HG03521 (cell line): ENCODE measurements around the gene C18orf32.
"Not testable (repeated sequence)": the region's sequence is repeated elsewhere in the genome, so short reads cannot be mapped to it uniquely, and the experiment has no call there.

Experiments
- ATAC-seq: cut with Tn5 transposase; IDR thresholded peaks from one replicate; pipeline ENCODE4 v1.9.1; 2021; ENCODE audit warnings: mild to moderate bottlenecking, moderate library complexity; ENCODE audit not compliant: unreplicated experiment

Gene C18orf32

DNA sequence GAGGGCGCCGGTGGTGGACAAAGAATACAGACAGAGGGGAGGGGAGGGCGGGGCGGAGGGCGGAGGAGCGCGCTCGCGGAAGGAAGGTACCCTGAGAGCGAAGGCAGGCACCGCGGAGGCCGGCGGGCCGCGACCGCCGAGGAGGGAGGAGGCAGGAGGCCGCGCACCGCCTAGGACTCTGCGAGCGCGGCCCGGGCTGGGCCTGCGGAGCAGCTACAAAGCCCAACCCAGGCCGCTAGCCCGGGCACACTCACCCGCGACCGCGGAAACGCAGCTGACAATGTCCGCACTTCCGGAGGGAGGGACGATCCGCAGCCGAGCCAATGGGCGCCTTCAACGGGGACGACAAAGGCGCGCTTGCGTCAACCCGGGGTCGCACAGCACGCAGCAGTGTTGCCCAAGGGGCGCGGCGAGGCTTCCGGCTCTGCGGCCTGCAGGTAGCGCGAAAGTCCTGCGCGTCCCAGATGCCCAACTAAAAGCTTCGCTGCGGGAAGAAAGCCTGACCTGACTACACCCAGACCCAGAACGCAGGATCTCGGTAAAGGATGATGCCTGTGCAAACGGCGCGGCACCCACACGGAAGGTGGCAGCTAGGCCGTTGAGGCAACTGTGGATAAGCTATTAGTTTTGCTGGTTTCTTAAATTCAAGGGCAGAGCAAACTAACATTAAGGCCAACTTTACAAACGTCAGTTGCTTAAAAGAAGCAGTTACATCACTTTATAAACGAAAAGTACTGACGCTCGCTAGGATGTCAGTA lies at the start of gene C18orf32:
Gene C18orf32, minus strand, starts transcription at position 282 of the 758 bp plus-strand sequence. CDS start 3,486 bp downstream, outside the sequence.
- peak; percentile 91 for ATAC-seq

DNA sequence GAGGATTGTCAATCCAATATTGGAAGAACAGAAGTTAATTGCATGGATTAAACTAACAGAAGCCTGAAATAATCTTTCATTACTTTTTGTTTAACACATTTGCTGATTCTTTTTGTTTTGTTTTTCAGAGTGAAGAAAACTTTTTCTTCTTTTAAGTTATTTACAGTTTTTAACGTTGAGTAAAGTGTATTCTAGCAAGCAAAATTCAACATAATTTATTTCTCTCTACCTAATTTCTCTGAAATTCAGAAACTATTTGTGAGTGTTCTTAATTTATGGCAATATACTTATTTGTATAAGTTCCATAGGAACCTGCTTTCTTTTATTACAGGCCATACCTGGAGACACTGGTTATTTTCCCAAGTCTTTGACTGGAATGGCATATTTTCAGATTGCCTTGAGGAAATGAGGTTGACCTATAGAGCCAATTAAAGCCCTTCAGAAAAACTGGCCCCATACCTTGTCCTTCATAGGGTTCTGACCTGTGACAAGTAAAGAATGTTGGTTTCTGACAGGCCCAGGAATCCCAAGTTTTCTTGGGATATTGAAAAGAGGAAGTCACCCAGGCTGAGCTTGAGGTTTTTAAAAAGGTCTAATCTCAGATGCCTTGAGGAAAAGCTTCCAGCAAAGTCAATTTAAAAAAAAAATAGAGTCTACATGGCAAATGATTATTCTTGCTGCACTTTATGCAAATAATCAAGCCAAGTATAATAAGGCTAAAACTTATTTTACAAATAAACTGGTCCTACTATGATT lies 48.0 kb upstream of the C18orf32 start:
- ATAC-seq, result no peak

DNA sequence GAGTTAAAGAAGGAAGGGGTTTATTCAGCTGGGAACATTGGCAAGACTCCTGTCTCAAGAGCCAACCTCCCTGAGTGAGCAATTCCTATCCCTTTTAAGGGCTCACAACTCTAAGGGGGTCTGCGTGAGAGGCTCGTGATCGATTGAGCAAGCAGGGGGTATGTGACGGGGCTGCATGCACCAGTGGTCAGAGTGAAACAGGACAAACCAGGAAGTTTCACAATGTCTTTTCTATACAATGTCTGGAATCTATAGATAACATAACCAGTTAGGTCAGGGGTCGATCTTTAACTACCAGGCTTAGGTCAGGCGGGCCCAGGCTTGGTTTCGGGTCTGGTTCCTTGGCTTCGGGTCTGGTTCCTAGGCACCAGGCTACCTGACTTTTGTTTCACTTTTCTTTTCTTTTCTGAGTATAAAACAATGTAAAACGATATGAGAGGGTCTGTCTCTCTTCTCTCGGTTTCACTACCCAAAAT lies 44.7 kb upstream of the C18orf32 start:
- no peak for ATAC-seq

DNA sequence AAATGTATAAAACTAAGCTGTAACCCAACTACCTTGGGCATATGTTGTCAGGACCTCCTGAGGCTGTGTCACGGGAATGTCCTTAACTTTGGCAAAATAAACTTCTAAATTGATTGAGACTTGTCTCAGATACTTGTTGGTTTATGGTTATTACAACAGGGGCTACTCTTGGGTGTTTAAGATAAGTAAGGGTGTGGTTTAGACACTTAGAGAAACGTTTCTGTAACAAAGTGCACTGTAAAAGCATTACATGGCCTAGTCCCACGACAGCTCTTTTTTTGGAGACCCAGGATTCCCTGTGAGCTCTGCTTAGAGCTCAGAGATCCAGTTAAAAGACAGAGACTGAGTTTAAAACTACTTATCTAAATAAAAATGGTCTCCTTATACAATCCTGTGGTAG lies 42.6 kb upstream of the C18orf32 start:
- no peak for ATAC-seq

DNA sequence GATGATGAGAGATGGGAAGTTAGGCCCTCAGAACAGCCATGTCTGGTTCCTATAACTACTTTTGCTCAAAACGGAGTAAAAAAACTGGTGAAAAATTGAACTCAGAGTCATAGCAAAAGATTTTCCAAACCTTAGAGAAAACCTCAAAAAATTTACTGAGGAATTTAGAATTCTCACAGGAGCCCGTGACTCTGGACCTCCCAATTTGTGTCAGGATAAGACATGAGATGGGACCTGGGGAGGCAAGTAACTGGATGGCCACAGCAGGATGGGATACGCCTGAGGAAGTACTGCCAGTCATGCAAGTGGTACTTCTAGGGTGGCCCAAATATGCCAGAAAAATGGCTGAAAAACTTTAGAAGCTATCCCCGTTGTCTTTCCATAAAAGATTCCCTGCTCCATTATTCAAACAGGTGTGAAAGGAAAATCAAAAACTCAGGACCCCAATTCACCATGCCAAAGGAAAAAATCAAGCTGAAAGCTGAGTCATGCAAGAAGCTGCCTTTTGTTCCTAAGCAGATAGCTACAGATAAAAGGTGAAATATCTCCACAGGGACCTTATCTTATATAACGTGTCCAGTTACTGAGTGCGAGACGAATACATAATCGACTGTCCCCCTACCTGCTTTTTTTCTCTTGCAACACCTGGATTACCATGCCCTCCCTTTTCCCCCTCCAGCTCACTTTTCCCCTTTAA lies 40.7 kb upstream of the C18orf32 start:
- no peak for ATAC-seq

DNA sequence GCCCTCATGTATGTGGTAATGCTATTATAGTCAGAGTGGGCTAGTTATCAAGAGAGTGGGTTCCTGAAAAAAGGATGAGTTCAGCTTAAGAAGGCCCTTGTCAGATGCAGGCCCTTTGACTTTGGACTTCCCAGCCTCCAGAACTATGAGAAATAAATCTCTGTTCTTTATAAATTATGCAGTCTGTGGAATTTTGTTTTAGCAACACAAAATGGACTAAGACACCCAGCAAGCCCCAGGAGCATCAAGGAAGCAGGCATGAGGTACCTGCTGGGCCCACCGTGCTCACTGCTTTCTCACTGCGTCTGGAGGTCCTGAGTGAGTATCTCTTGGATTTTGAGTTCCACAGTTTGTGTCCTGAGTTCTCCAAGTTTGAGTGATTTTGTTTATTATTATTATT lies 38.9 kb upstream of the C18orf32 start:
- no peak for ATAC-seq

DNA sequence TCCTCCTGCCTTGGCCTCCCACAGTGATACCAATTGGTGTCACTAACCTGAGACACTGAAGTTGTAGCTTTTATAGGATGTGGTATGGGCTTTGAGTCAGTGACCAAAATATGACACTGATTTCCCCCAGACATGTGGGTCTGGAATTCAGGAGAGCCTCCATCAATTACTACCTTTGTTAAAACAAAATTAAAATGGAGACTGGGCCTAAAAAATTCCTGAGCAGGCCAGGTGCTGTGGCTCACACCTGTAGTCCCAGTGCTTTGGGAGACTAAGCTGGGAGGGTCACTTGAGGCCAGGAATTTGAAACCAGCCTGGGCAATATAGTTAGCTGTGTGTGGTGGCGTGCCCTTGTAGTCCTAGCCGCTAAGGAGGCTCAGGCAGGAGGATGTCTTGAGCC lies 37.9 kb upstream of the C18orf32 start:
- ATAC-seq, result no peak

DNA sequence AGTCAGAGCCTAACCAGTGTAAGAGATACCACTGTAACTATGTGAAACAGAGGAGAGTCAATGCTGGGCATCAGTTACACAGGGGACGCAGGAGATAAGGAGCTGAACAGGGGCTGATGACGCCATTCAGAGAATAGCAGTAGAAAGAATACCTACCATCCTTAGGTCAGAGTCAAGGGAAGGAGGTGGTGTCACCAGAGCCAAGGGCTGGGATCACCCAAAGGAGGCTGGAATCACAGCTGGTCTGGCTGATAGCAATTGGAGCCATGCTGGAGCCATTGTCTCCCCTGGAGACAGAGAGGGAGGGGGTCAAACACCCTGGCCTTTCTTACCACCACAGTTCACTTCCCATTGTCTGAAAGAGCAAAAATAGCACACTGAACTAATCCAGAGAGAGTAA lies 37.3 kb upstream of the C18orf32 start:
- ATAC-seq, result no peak

DNA sequence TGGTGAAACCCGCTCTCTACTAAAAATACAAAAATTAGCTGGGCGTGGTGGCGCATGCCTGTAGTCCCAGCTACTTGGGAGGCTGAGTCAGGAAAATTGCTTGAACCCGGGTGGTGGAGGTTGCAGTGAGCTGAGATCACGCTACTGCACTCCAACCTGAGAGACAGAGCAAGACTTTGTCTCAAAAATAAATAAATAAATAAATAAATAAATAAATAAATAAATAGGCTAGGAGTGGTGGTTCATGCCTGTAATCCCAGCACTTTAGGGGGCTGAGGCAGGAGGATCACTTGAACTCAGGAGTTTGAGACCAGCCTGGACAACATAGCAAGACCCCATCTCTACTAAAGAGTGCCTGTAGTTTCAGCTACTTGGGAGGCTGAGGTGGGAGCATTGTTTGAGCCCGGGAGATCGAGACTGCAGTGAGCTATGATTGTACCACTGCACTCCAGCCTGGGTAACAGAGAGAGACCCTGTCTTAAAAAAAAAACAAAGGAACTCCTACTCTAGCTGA lies 36.6 kb upstream of the C18orf32 start:
- not testable (repeated sequence) for ATAC-seq

DNA sequence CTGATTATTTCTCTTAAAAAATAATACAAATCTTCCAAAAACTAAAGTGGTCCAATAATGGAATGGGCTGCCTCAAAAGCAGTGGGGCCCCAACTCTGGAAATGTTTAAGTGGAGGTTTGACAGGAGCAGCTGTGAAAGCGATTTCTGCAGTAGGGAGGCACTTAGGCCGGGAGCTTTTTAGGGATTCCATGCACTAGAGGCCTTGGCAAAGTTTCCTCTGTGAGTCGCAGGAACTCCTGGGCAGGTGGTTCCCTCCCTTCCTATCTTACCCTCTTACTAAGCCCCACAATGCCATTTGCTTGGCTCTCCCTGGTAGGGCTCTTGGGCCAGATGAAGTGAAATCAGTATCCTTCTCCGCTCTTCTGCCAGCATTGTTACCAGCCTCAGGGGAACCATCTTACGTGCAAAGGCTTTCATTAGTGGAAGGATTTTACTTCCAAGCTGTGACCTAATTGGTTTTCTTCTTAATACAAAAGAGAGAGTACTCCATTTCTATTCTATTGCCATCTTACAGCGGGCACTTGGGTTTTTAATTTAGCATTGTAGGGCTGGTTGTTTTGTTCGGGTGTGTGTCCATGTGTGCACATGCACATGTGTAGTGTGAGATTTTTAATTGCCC lies 34.3 kb upstream of the C18orf32 start:
- no peak for ATAC-seq

DNA sequence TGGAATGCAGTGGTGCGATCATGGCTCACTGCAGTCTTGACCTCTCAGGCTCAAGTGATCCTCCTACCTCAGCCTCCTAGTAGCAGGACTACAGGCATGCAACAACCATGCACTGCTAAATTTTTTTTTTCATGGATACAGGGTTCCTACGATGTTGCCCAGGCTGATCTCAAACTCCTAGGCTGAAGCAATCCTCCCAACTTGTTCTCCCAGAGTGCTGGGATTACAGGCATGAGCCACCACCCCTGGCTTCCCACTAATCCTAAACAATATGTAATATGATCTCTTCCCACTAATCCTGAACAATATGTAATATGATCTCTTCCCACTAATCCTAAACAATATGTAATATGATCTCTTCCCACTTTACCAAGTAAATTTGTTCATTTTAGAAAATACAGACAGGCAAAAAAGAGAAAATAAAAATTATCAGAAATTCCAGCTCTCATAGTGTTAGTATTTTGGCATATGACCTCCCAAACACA lies 33.7 kb upstream of the C18orf32 start:
- ATAC-seq, result no peak

DNA sequence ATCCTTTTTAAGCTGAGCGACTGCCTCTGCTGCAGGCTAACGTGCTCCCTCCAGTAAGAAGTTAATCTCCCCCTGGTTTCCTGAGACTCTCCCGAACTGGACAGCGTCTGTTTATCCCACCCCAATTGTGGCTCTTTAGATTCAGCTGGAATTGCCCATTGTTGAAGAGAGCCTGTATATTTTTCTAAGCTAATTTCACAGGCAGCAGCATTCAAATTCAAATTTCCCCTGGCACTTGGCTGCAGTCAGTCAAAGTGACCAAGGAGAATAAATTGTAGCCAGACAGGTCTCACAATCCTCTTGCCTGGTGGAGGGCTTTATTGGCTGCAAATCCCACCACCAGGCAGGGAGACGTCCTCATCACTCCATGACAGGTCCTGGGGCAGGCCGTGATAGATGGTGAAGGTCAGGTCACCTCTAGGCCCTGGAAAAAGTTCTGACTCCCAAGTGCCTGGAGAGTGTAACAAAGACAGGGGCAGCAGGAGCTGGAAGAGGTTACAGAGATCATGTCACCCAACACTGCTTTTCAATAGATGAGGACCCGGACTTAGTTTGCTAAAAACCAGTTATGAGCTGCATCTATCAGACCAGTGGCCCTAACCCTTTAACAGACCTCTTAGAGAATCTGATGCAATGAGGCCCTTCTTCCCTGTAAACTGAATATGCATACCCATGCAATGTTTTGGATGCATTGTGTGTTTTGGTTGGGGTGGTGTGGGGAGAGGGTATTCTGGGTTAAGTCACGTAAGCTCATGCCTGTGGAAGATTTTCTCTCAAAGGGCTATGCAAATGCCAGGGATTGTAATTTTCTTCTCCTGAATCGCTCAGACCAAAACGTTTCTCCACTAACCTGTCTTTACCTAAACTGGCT lies 32.3 kb upstream of the C18orf32 start:
- no peak for ATAC-seq

DNA sequence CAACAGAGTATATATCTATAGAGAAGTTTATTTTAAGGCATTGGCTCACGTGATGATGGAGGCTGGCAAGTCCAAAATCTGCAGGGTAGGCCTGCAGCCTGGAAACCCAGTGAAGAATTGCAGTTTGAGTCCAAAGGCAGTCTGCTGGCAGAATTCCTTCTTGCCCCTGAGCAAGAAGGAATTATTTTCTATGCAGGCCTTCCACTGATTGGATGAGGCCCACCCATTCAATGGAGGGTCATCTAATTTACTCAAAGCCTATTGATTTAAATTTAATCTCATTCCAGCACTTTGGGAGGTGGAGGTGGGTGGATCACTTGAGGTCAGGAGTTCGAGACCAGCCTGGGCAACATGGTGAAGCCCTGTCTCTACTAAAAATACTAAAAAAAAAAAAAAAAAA lies 30.4 kb upstream of the C18orf32 start:
- ATAC-seq, result no peak

DNA sequence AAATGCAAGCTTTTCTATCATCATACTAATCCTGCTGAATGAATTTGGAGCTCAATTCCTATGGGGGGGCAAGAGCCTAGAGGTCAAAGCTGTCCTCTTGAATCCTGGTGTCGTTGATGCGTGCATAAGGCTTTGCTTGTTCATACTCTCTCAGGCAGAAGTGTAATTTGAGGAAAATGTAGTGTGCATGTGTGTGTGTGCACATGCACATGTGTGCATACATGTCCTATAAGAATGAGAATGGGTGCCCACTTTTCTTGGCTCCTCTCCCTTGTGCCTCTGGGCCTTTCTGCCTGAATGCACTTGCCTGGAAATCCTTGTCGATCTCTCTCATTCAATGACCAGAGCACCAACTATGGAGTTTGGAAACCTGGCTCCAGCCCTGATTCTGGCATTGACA lies 28.5 kb upstream of the C18orf32 start:
- ATAC-seq, result no peak

DNA sequence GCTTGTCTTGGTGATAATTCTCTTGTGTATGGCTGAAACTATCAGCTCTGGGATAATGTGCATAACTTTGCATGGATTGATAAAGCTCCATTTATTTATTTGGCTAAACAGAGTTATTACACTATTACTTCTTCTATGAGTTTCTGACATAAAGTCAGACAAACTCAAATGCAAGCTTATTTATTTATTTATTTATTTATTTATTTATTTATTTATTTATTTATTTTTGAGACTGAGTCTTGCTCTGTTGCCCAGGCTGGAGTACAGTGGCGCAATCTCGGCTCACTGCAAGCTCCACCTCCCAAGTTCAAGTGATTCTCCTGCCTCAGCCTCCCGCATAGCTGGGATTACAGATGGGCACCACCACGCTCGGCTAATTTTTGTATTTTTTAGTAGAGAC lies 28.0 kb upstream of the C18orf32 start:
- ATAC-seq, result not testable (repeated sequence)

DNA sequence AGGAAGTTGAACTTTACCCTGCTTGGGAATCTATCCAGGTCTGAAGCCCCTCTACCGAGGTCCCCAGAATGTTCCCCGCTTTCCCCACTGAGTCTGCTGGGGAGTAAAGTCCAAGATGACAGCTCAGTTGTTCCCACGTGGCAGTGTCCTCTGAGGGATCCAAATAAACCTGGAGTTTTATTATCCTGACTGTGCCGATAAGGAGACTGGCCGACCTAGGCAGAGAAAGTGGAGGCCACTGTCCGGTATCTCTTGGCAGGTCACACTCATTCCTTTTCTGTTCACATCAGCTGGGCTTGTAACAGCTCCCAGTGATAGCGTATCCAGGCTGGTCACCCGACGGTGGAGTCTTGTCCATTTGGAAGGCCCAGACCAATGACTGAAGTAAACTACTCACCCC lies 27.5 kb upstream of the C18orf32 start:
- ATAC-seq, result no peak

DNA sequence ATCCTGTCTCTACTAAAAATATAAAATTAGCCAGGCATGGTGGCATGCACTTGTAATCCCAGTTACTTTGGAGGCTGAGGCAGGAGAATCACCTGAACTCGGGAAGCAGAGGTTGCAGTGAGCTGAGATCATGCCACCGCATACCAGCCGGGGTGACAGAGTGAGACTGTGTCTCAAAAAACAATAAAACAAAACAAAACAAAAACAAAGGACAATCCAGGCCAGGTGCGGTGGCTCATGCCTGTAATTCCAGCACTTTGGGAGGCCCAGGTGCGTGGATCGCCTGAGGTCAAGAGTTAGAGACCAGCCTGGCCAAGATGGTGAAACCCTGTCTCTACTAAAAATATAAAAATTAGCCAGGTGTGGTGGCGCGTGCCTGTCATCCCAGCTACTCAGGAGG lies 25.8 kb upstream of the C18orf32 start:
- not testable (repeated sequence) for ATAC-seq

DNA sequence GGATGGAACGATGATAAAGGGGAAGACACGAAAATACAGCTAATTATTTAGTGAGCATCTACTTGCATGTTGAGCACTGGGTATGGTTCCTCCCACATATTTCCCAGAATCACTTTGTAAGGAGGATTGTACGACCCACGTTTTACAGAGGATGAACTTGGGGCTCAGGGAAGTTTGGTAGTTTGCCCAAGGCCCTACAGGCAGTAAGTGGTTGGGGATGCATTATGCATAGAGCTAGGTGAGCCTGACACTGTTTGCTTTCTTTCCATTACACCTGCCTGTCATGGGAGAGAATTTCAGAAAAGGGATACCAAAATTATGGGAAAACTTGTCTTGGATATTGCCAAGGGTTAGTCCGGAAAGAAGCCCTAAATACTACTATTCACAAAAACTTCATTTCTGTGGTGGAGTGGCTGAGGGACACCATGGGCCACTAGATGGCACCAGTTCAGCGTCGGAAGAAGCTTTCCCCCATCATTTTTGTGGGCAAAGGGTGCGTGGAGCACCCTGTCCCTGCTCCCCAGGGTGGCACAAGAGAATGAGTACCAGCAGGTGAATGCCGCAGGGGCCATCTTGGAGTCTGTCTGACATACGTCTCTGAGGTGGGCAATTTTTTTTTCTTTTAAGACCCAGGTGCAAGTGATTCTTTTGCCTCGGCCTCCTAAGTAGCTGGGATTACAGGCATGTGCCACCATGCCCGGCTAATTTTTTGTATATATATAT lies 23.5 kb upstream of the C18orf32 start:
- ATAC-seq, result peak; percentile 54

DNA sequence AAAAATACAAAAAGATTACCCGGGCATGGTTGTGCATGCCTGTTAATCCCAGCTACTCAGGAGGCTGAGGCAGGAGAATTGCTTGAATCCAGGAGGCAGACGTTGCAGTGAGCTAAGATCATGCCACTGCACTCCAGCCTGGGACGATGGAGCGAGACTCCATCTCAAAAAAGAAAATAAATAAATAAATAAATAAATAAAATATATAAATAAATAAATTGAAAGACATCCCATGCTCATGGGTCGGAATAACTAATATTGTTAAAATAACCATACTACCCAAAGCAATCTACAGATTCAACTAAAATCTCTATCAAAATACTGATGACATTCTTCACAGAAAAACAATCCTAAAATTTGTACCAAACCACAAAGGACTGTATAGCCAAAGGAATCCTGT lies 19.4 kb upstream of the C18orf32 start:
- not testable (repeated sequence) for ATAC-seq
